IPS-NIHi7 (cell line): ENCODE results near the gene MDFIC2.
A peak's percentile ranks its signal among the peaks of the same experiment; 100 is the strongest.
"Not testable (repeated sequence)": the region's sequence is repeated elsewhere in the genome, so short reads cannot be mapped to it uniquely, and the experiment has no call there.

Experiments
- DNase-seq: peaks from one replicate; pipeline ENCODE4 v3.0.0; 2012; ENCODE audit warnings: mixed read lengths; ENCODE audit errors: extremely low spot score

MDFIC2 gene

GRCh38 chr3:70312336-70312735 lies at the start of gene MDFIC2:
MDFIC2 (minus strand) TSS chr3:70312638; CDS start chr3:70311973, 665 bp downstream.
- DNase-seq, result peak; percentile 22

DNA sequence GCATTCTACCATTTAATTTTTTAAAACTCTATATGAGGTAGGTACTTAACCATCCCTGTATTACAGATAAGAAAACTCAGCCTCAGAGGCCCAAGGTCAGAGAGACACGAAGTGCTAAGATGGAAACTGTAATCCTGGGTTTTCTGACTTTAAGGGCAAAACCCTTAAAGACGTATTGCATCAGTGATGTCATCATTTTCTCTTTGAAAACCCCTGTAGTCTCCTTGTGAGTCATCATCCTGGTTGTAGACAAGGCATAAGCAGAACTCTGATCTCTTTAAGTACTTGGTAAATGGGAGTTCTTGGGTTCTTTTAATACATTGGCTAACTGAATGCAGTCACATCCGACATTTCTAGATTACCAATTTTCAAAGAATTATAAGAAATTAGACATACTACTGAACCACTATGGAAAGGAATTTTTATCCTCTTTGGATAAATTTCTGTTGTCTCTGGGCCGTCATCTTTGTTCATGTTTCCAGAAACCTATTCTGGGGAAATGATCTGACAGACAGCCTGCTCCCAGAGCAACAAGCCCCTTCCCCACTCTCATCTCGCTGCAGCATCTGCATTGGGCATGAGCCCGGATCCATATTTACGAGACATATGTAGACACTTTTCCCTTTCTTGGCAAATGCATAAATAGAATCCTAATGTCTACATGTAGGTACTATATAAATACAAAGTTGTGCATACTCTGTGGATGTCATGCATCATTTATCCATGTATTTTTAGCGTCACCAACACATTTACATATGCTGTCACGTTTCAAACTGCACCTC lies 48.7 kb upstream of the MDFIC2 start:
- no peak for DNase-seq

DNA sequence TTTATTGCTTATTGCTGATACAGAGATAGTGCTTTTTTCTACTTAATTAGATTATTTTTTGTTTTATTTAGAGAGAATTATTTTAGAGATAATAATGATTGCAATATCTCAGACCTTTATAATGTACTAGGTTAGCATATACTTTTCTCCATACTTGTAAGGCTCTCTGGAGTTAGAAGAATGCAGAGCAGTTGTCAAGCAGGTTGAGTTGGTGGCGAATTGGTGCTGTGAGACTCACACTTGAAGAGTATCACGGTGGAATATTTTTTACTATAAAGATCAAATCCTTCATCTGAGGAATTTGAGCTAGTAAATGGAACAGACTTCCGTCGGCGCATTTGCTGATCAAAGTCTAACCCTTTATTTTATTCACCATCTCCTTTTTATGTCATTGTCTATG lies 47.3 kb upstream of the MDFIC2 start:
- DNase-seq, result no peak

DNA sequence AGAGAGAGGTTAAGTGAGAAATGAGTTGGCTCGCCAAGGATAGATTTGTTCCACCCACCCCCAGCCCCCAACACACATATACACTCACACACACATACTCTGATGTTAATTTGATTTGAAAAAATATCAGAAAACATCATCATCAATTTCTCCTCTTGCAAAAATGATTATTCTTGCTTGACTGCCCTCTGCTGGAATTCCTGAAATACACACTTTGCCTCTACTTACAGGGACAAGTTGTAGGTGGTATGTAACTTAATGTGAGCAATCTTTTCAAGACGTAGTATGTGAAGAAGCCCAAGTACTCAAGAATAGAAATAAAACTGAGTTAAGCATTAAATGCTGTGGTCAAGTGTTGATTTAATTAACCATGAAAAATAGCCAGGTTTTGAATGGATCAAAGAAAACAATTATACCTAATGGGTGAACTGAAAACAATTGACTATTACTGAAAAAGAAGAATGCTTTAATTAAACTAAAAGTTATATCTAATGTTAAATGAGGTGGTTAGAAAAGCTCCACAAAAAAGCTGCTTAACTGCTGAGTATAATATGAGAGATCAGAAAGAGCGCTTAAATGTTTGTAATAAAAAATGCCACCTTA lies 46.6 kb upstream of the MDFIC2 start:
- peak; percentile 24 for DNase-seq

DNA sequence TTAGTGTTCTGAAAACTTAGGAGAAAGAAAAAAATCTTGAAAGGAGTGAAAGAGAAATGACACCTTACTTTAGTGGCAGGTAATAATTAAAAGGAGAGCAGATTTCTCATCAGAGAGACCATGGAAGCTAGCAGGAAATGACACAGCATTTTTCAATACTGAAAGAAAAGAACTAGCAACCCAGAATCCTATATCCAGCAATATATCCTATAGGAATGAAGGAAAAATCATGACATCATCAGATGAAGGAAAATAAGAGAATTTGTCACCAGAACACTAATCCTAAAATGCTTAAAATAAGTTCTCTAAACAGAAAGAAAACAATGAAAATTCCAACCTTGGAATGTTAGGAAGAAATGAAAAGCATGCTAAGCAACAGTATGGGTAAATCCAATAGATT lies 39.8 kb upstream of the MDFIC2 start:
- DNase-seq, result no peak

DNA sequence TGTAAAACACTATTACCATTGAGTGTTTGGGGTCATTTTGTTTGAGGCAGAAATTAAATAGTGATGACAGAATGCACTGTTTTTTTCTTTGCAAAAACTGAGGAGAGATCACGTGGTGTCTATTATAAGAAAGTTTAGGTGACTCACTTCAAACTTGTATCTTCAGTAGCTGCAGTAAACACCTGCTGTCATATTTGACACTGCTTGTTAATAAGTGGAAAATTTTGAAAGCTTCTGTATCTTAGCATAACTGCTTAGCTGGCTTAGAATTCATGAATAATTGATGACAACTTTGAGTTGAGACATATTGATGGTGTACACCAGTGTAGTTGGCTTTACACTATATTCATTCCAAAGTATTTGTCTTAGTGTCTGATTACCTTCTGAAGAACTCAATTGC lies 29.7 kb upstream of the MDFIC2 start:
- DNase-seq, result no peak

DNA sequence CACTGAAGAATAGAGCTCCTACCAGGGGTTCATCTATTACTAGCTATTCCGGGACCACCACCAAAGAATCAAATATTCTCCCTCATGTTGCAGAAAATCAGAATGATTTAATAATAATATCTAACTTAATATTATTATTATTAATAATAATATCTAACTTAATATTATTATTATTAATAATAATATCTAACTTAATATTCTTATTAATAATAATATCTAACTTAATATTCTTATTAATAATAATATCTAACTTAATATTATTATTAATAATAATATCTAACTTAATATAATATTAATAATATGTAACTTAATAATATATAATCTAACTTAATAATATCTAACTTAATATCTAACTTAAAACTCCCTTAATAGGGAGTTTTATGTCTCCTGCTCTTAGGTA lies 24.4 kb upstream of the MDFIC2 start:
- DNase-seq, result not testable (repeated sequence)

- DNase-seq, result no peak
Measured at GRCh38 chr3:70333080-70333479, 20.6 kb upstream of the MDFIC2 start.

GRCh38 chr3:70315021-70315420 lies 2.6 kb upstream of the MDFIC2 start:
- DNase-seq, result no peak

DNA sequence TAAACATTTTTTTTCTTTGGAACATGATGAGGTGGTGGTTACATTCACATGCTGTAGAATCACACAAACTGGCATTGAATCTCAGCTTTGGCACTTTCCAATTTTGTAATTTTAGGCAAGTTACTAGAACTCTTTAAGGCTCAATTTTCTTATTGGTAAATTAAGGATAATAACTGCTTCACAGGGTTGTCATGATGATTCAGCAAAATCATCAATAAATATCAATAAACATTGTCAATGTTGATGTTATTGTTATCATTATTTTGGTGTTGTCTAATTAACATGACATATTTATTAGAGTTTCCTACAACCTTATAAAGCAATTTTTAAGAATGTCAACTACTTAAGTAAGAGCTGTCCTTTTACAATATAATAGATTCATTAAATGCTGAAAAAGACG lies 1.6 kb downstream of the MDFIC2 start:
- no peak for DNase-seq

DNA sequence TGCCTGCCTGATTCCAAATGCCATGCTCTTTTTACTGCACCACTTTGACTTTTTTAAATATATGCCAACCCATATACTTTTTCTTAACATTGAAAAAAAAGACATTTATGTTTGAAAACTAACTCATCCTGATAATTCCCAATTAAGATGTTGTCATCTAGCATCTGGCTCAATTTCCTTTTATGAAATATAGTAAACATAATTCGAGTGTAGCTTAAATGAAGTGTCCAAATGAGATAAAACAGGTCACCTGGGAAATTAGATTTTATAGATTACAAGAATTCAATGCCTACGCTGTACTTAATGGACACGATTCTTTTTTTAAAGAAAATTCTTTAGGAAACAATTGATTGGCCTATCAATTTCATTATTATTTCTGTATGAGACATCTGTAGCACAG lies 2.8 kb downstream of the MDFIC2 start:
- no peak for DNase-seq

DNA sequence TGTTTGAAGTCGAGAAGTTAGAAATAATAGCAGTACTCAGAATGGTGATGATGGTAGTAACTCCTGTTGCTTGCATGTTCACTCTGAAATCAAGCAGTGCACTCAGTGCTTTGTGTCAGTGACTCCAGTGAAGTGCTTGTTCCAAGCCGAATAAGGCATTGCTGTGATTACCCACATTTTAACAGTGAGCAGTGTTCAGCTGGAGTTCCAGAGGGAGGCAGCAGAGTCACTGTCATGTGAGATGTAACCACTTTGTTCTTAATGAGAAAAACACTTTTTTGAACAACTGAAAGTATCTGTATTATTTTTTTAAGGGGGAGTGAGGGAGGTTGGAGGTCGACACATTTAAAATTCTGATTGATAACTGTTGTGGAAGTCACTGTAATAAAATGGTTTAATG lies 3.7 kb downstream of the MDFIC2 start:
- peak; percentile 60 for DNase-seq

- DNase-seq, result no peak
Measured at GRCh38 chr3:70306736-70307135, 5.7 kb downstream of the MDFIC2 start.

GRCh38 chr3:70298385-70298784 lies 14.1 kb downstream of the MDFIC2 start:
- DNase-seq, result no peak

- no peak for DNase-seq
Measured at GRCh38 chr3:70291097-70291482, 21.3 kb downstream of the MDFIC2 start.

DNA sequence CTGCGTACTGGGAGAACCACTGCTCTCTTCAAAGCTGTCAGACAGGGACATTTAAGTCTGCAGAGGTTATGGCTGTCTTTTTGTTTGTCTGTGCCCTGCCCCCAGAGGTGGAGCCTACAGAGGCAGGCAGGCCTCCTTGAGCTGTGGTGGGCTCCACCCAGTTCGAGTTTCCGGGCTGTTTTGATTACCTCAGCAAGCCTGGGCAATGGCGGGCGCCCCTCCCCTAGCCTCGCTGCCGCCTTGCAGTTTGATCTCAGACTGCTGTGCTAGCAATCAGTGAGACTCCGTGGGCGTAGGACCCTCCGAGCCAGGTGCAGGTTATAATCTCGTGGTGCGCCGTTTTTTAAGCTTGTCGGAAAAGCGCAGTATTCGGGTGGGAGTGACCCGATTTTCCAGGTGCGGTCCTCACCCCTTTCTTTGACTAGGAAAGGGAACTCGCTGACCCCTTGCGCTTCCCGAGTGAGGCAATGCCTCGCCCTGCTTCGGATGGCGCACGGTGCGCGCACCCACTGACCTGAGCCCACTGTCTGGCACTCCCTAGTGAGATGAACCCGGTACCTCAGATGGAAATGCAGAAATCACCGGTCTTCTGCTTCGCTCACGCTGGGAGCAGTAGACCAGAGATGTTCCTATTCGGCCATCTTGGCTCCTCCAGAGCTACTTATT lies 21.9 kb downstream of the MDFIC2 start:
- DNase-seq, result not testable (repeated sequence)

DNA sequence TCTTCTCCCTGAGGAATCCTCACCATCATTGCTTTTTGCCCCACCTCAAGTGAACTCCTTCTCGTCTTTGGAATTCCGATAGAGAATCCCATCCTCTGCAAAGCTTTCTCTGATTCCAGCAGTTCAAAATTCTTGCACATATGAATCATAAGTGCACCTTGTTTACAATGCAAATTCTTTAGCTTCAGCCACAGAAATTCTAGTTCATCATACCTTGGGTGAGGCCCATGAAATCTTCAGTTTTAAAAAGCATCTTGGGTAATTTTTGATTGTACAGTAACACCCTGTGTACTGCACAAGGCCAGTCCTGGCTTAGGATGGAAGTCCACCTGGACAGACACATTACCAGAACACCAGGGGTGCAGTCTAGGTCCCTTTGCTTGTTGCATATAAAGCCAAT lies 30.8 kb downstream of the MDFIC2 start:
- DNase-seq, result no peak

- DNase-seq, result no peak
Measured at GRCh38 chr3:70277304-70277703, 35.1 kb downstream of the MDFIC2 start.

- no peak for DNase-seq
Measured at GRCh38 chr3:70276901-70277300, 35.5 kb downstream of the MDFIC2 start.

DNA sequence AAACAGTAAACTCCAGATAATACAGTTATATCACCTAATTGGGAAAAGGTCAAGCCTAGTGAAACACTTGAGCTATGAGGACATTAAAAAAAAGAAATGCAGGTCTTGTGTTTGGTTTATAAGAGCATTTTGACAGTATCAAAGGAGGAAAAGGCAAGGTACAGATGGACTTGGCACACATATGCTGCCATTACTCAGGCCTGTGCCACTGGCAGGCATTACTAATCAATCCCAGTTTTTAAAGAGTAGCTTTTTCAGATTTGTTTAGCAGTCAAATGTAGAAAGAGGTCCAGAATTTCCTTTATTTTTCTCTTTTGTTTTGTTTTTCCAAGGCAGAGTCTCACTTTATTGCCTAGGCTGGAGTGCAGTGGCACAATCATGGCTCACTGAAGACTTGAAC lies 38.9 kb downstream of the MDFIC2 start:
- DNase-seq, result no peak

DNA sequence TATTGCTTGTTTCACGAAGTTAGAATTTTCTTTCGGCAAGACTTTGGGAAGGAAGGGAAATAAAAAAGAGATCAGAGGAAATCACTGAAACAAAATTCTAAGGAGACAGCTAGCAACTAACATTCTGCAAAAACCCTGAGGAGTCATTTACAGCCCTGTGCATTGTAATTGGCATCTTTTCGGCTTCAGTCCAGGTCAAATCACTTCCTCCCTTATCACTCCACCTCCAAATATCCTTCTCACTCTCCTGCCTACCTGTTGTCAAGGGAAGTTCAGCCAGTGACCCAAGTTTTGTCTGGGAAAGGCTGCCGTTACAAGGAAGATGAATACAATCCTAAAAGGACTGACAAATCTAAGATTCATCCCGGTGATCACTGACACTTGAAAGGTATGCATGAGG lies 39.6 kb downstream of the MDFIC2 start:
- no peak for DNase-seq

DNA sequence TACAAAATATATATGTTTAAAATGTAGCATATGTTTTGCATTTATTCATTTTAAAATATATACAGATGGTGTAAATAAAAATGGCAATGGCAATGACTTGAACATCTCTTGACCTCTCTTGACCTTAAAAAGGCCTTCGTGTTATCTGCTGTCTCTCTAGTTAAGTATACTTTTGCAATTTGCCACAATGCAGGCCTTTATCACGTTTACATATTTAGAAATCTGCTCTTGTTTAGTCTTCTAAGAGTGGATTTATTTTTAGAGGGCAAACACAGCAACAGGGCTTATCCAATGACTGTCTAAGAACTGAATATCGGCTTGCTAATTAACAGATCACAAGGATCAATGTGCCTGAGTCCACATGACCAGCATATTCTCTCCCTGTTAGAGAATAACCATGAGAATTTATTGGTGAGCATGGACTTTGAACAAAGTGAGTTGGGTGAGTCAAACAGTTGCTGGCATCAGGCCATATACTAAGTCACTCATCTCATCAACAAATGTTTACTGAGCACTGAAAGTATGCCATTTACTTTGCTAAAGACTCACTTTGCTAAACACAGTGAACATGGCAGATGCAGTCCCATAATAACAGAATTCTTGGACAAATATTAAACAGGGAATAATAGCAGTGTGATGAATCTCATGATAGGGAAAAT lies 48.2 kb downstream of the MDFIC2 start:
- no peak for DNase-seq

DNA sequence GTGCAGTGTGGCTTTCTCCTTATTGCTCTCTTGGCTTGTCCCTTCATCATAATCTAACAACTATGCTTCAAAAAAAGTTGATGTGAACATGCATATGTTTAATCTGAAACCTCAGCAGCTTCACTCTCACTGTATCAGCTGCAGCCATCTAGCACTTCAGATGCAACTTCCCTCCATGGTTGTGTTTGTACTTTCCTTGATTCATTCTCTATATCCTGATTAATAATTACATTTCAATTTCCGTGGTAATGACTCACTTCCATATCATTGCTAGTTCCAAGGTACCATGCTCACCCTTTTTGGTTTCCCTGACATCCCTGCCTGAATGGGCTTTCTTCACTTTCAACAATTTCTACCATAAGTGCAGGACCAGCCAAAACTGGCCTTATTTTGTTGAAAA lies 51.2 kb downstream of the MDFIC2 start:
- no peak for DNase-seq
